Neural cell (in vitro differentiated cells): ENCODE measurements around the gene PCBD2. TPM values are rescaled to one million over a fixed set of nuclear protein-coding genes. Genes with fewer than 3 reads are reported as not detected.

Experiments
- H2AFZ ChIP-seq: fragments of 200-600, 300-800 bp; sonication (generic), shearing (Covaris generic); 2 replicates; pipeline ENCODE4 v1.6.0; 2014; ENCODE audit warnings: low read depth, mild to moderate bottlenecking, antibody characterized with exemption, low read length, moderate library complexity
- H3F3A ChIP-seq: fragments of 200-600 bp; shearing (Covaris generic); 2 replicates; pipeline ENCODE4 v1.6.1; 2016; ENCODE audit warnings: mild to moderate bottlenecking, moderate library complexity, mixed read lengths, antibody characterized with exemption, low read length; ENCODE audit not compliant: insufficient read depth, poor library complexity, severe bottlenecking
- H3K27ac ChIP-seq: fragments of 200-600, 300-800 bp; sonication (generic), shearing (Covaris generic); 2 replicates; pipeline ENCODE4 v1.5.1; 2014; ENCODE audit warnings: mild to moderate bottlenecking, low read length, moderate library complexity
- H3K27me3 ChIP-seq: fragments of 300-800, 200-600 bp; sonication (generic), shearing (Covaris generic); 2 replicates; pipeline ENCODE4 v1.6.0; 2014; ENCODE audit warnings: mild to moderate bottlenecking, low read depth, low read length, moderate library complexity; ENCODE audit not compliant: insufficient read depth
- H3K36me3 ChIP-seq: fragments of 300-800, 200-600 bp; sonication (generic), shearing (Covaris generic); 2 replicates; pipeline ENCODE4 v1.5.1; 2014; ENCODE audit warnings: mild to moderate bottlenecking, antibody characterized with exemption, low read length, moderate library complexity; ENCODE audit not compliant: insufficient read depth
- H3K4me2 ChIP-seq: fragments of 300-800, 200-600 bp; sonication (generic), shearing (Covaris generic); 2 replicates; pipeline ENCODE4 v1.6.0; 2014; ENCODE audit warnings: mild to moderate bottlenecking, low read length
- H3K4me3 ChIP-seq: fragments of 300-800, 200-600 bp; sonication (generic), shearing (Covaris generic); 2 replicates; pipeline ENCODE4 v1.5.1; 2014; ENCODE audit warnings: mild to moderate bottlenecking, low read length, moderate library complexity
- H3K79me2 ChIP-seq: fragments of 200-600 bp; shearing (Covaris generic); replicated peaks from 2 replicates; pipeline ENCODE4 v1.6.0; 2014; ENCODE audit warnings: mild to moderate bottlenecking, low read length, moderate library complexity; ENCODE audit not compliant: insufficient read depth
- H3K9ac ChIP-seq: fragments of 300-800, 200-600 bp; sonication (generic), shearing (Covaris generic); 2 replicates; pipeline ENCODE4 v1.6.1; 2016; ENCODE audit warnings: mild to moderate bottlenecking, low read length, mixed read lengths
- H3K9me2 ChIP-seq: fragments of 200-600 bp; shearing (Covaris generic); 2 replicates; pipeline ENCODE4 v1.6.1; 2016; ENCODE audit warnings: mild to moderate bottlenecking, low read length, mixed read lengths; ENCODE audit not compliant: insufficient read depth
- H3K9me3 ChIP-seq: fragments of 200-600, 300-800 bp; sonication (generic), shearing (Covaris generic); 2 replicates; pipeline ENCODE4 v1.6.1; 2016; ENCODE audit warnings: mild to moderate bottlenecking, mixed run types, low read length, moderate library complexity, mixed read lengths
- H4K20me1 ChIP-seq: fragments of 200-600 bp; shearing (Covaris generic); 2 replicates; pipeline ENCODE4 v1.6.1; 2016; ENCODE audit warnings: mild to moderate bottlenecking, mixed run types; ENCODE audit not compliant: insufficient read depth
- CTCF ChIP-seq: fragments of 450-650 bp; IDR thresholded peaks from 2 replicates; pipeline ENCODE4 v1.5.1; 2014; ENCODE audit warnings: antibody characterized with exemption, mild to moderate bottlenecking, moderate library complexity; ENCODE audit not compliant: poor library complexity, severe bottlenecking
- EP300 ChIP-seq: fragments of 450-650 bp; conservative IDR thresholded peaks from 2 replicates; pipeline ENCODE4 v1.6.1; 2014; ENCODE audit warnings: antibody characterized with exemption, mild to moderate bottlenecking, moderate library complexity; ENCODE audit not compliant: poor library complexity, severe bottlenecking
- EZH2 ChIP-seq: fragments of 200-600, 300-800 bp; shearing (Covaris generic), sonication (generic); IDR thresholded peaks from 2 replicates; pipeline ENCODE4 v1.6.1; 2014; ENCODE audit warnings: antibody characterized with exemption, low read length, borderline replicate concordance, mild to moderate bottlenecking; ENCODE audit not compliant: insufficient read depth, poor library complexity, severe bottlenecking
- MXI1 ChIP-seq: fragments of 450-650 bp; conservative IDR thresholded peaks from 2 replicates; pipeline ENCODE4 v1.6.1; 2014; ENCODE audit warnings: antibody characterized with exemption, mild to moderate bottlenecking; ENCODE audit not compliant: poor library complexity, severe bottlenecking
- POLR2AphosphoS5 ChIP-seq: IDR thresholded peaks from 2 replicates; pipeline ENCODE4 v1.6.1; 2012
- RAD21 ChIP-seq: fragments of 450-650 bp; conservative IDR thresholded peaks from 2 replicates; pipeline ENCODE4 v1.6.1; 2014; ENCODE audit warnings: antibody characterized with exemption, mild to moderate bottlenecking, moderate library complexity
- REST ChIP-seq: IDR thresholded peaks from 2 replicates; pipeline ENCODE4 v1.6.1; 2012; ENCODE audit warnings: borderline replicate concordance
- SMC3 ChIP-seq: fragments of 450-650 bp; conservative IDR thresholded peaks from 2 replicates; pipeline ENCODE4 v1.6.1; 2014; ENCODE audit warnings: antibody characterized with exemption, mild to moderate bottlenecking, moderate library complexity; ENCODE audit not compliant: poor library complexity
- TAF1 ChIP-seq: IDR thresholded peaks from 2 replicates; pipeline ENCODE4 v1.6.1; 2012; ENCODE audit warnings: low read depth
- polyA plus RNA-seq: library from polyadenylated mRNA; depleted of rRNA; stranded (reverse); fragments of >200 nt; gene quantifications from 2 replicates; pipeline ENCODE4 v1.2.3, GENCODE V29; 2014

The PCBD2 gene
- polyA plus RNA-seq, 1 donor from 2014 or later, result 6.0 TPM

GRCh38 chr5:135011355-135012032 is 106.6 kb downstream of the PCBD2 start:
- TF ChIP-seq TAF1, result no peak
- no peak for TF ChIP-seq RAD21
- no peak for TF ChIP-seq EP300
- TF ChIP-seq SMC3, result no peak
- TF ChIP-seq REST, result no peak
- TF ChIP-seq POLR2AphosphoS5, result no peak
- TF ChIP-seq EZH2, result no peak
- TF ChIP-seq CTCF, result no peak
- no peak for TF ChIP-seq MXI1
- Histone ChIP-seq H3K27me3 (no peaks in the 10 kb centered on the region), H3K9ac (no peak overlapping the region), H2AFZ (no peak overlapping the region), H3K9me2 (no peaks in the 10 kb centered on the region), H3K9me3 (no peaks in the 10 kb centered on the region), H3K27ac (no peak overlapping the region), H4K20me1 (no peaks in the 10 kb centered on the region), H3K36me3 (no peaks in the 10 kb centered on the region), H3F3A (no peaks in the 10 kb centered on the region), H3K4me3 (no peak overlapping the region), H3K4me2 (no peak overlapping the region), H3K79me2 (no peaks in the 10 kb centered on the region)

DNA sequence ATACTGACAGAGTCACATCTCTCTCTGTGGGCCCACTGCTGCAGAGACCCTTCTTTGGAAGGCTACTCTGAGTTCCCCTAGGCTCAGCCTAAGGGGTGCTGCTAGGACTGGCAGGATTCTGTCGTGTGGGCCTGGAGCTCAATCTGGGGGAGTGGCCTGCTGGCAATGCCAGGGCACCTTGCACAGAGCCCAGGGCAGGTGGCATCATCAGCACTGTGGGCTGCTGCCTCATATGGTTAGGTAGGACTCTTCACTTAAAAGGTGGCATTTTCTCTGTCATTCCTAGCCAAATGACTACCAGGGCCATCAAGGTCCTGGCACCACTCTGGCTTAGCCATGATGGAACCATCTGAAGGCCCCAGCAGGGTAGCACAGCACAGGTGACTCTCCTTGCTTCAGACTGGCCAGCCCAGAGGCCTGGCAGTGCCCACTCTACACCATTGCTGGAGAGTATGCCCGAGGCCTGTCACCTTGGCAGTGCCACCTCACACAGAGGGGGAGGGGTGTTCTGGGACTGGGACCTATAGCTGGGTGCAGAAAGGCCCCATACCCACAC is 107.2 kb downstream of the PCBD2 start:
- Histone ChIP-seq H3K9me2 (no peaks in the 10 kb centered on the region), H3K36me3 (no peaks in the 10 kb centered on the region), H3K9me3 (no peaks in the 10 kb centered on the region), H3K4me3 (no peak overlapping the region), H3F3A (no peaks in the 10 kb centered on the region), H3K4me2 (no peak overlapping the region), H3K27me3 (no peaks in the 10 kb centered on the region), H2AFZ (no peak overlapping the region), H3K9ac (no peak overlapping the region), H3K27ac (no peak overlapping the region), H3K79me2 (no peaks in the 10 kb centered on the region), H4K20me1 (no peaks in the 10 kb centered on the region)
- TF ChIP-seq REST (no peak), POLR2AphosphoS5 (no peak), EP300 (no peak), TAF1 (no peak), SMC3 (no peak), MXI1 (no peak)
